Skin epidermis (tissue), 12 donors: Measurements from ENCODE around the gene THEM5.
"Not testable (repeated sequence)": the region's sequence is repeated elsewhere in the genome, so short reads cannot be mapped to it uniquely, and the experiment has no call there.

Source experiments
- H3K27ac ChIP-seq, 21 experiments: fragments of 200-600 bp; sonication (generic) in 11 of 21; one replicate each; pipeline ENCODE4 v1.5.0; 2020; ENCODE audit warnings: mild to moderate bottlenecking in 3 of 21, inconsistent platforms in 2 of 21, moderate library complexity in 2 of 21
- H3K4me3 ChIP-seq, 7 experiments: fragments of 200-600 bp; sonication (generic) in 2 of 7; one replicate each; pipeline ENCODE4 v1.5.0; 2020; ENCODE audit warnings: inconsistent platforms in 2 of 7, mild to moderate bottlenecking in 2 of 7, moderate library complexity in 1 of 7

Gene THEM5, protein sequence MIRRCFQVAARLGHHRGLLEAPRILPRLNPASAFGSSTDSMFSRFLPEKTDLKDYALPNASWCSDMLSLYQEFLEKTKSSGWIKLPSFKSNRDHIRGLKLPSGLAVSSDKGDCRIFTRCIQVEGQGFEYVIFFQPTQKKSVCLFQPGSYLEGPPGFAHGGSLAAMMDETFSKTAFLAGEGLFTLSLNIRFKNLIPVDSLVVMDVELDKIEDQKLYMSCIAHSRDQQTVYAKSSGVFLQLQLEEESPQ

DNA sequence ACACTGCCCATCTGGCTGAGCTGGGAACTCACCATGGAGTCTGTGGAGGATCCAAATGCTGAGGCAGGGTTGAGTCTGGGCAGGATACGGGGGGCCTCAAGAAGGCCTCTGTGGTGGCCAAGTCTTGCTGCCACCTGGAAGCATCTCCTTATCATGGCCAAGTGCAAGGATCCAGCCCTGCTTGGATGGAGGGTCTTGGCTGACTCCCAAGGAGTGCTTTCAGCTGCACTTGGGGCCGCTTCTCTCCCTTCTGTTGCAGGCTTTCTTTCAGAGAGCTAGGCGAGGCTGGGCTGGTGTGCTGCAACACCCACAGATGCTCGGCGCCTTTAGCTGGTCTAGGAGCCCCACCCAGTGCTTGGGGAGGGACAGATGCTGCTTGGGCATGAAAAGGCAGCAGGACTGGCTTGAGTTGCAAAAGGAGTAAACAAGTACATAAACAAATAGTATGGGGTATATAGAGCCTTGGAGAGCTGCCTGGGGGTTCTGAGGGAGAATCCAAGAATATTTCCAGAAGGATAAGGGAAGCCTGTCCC lies at the start of gene THEM5:
THEM5 (minus strand) TSS at position 302 of the 533 bp plus-strand sequence; CDS start at position 155, 147 bp downstream.
- Histone ChIP-seq H3K4me3 (no peak within 1 kb of the TSS), H3K27ac (peak within 1 kb of the TSS in 14 of 21 experiments; percentile 6 to 75 (median 41))

DNA sequence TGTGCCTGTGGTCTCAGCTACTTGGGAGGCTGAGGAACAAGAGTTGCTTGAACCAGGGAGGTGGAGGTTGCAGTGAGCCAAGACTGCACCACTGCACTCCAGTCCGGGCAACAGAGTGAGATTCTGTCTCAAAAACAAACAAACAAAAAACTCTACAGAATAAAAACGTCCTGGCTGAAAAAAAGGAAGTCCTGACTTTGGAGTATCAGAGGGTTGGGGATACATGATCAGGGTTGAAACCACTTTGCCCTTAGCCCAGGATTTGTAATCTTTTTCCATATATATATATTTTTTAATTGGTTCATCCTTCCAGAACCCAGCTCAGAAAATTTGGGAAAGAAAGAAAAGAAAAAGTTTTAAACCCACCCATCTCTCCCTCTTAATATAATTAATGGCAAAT lies 49.3 kb upstream of the THEM5 start:
- H3K27ac ChIP-seq = no peak overlapping the region
- H3K4me3 ChIP-seq = no peak overlapping the region

DNA sequence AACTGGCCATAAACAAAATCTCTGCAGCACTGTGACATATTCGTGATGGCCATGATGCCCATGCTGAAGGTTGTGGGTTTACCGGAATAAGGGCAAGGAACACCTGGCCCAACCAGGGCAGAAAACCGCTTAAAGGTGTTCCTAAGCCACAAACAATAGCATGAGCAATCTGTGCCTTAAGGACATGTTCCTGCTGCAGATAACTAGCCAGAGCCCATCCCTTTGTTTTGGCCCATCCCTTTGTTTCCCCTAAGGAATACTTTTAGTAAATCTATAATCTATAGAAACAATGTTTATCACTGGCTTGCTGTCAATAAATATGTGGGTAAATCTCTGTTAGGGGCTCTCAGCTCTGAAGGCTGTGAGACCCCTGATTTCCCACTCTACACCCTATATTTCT lies 47.3 kb upstream of the THEM5 start:
- H3K27ac ChIP-seq, H3K4me3 ChIP-seq: not testable (repeated sequence)

DNA sequence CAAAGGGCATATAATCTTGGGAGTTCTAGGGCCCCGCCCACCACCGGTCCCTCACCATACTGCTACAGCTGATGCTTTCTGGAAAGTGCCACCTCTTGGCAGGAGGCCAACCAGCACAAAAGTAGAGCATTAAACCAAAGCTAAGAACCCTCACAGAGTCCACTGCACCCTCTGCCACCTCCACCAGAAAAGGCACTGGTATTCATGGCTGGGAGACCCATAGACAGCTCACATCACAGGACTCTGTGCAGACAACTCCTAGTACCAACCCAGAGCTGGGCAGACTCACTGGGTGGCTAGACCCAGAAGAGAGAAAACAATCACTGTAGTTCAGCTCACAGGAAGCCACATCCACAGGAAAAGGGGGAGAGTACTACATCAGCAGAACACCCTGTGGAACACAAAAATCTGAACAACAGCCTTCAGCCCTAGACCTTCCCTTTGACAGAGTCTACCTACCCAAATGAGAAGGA lies 45.0 kb upstream of the THEM5 start:
- H3K27ac ChIP-seq = peak overlapping the region in 12 of 21 experiments; percentile 14 to 87 (median 65)
- no peak overlapping the region for H3K4me3 ChIP-seq

DNA sequence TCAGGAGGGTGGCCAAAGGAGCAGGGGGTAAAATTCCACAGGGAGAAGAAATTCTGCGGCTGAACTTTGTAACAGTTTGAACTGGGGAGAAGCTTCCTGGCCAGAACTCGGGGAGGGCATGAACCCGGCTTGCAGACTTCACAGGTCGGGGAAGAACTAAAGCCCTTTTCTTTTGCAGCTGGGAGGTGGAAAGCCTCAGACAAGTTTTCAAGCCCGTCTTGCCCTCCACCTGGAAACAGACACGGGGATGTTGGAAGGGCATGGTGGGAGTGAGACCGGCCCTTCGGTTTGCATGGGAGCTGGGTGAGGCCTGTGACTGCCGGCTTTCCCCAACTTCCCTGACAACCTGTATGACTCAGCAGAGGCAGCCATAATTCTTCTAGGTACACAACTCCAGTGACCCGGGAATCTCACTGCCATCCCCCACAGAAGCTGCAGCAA lies 44.5 kb upstream of the THEM5 start:
- H3K27ac ChIP-seq = peak overlapping the region in 13 of 21 experiments; percentile 5 to 87 (median 64)

DNA sequence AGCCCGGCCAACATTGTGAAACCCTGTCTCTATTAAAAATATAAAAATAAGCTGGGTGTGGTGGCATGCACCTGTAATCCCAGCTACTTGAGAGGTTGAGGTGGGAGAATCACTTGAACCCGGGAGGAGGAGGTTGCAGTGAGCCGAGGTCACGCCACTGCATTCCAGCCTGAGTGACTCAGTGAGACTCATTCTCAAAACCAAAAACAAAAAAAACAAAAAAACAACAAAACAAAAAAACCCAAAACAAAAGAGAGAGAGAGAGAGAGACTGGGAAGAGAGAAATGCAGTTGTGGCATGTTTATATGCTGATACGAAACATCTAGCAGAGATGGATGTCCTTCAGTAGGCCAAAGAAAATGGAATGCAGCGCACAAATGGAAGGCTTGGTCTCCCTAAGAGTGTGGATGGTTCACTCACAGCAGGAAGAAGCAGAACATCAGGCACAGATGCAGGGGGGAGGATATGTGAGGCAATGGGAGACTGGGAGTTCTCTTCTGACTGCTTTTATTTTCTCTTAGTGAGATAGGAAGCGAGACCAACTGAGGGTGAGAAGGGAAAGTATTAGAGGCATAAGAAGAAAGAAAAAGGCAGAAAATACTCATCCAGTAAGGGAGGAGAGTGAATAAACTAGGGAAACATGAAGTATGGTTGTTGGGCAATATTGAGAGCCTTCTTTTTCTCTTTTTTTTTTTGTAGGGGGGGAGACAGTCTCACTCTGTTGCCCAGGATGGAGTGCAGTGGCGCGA lies 39.8 kb upstream of the THEM5 start:
- Histone ChIP-seq H3K27ac (no peak overlapping the region), H3K4me3 (no peak overlapping the region)

More for the DNA sequence above, 44.5 kb upstream of the THEM5 start:
- H3K4me3 ChIP-seq = no peak overlapping the region

DNA sequence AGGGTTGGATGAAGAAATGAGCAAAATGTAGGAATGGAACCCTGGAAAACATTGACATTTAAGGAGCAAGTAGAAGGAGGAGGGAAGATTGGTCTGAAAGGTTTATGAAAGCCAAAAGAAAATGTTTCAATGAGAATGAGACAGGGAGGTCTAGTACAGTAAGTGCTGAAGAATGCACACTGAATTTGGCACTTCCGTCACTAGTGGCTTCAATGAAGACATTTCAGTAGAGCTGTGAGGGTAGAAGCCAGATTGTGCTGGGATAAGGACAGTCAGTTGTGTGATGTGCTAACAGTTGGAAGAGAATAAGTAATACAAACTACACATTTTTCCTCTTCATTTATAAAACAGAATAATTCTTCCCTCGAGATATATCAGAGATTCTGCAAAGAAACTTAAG lies 38.7 kb upstream of the THEM5 start:
- Histone ChIP-seq H3K27ac (peak overlapping the region in 1 of 21 experiments; percentile 10), H3K4me3 (no peak overlapping the region)

DNA sequence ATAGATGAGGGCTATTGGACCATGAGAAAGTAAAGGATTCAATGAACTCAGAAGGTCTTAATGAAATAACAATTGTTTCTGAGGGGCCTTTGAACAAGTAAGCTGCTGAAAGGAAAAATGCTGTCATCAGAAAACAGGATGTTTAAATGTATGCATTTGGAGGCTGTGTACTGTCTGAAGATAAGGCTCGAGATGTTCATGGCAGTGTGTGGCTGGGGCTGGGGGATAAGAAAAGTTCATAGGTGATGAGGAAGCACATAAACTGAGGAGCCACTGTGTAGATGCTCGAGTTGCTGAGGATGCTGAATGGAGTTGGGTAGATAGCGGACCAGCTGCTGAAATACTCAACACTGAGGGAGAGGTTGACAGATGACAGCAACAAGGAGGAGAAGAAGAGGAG lies 38.0 kb upstream of the THEM5 start:
- Histone ChIP-seq H3K4me3 (no peak overlapping the region), H3K27ac (peak overlapping the region in 2 of 21 experiments; percentile 10 to 22)

DNA sequence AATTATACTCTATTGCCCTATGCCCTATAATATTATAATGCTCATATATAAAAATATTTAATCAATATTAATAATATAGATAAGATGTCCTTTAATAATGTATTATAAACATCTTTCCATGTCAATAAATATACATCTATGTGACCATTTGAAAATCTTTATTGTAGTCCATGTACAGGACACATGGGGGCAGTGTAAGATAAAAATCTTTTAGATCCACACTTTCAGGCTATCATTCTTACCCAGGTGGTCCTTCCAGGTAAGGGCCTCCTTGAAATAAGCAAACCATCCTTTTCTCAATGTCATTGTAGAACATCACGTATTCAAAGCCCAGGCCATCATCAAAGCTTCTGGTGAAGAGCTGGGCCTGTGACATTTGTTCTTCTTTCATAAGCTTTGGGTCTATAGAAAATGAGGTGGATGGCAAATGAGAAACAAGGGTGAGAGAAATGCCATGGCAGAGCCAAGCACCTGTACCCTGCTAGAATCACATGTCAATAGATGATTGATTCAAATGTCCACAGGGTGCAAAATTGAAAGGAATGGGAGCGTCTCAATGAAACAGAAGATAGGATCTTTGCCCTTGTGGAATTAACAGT lies 35.6 kb upstream of the THEM5 start:
- Histone ChIP-seq H3K4me3 (no peak overlapping the region), H3K27ac (no peak overlapping the region)

DNA sequence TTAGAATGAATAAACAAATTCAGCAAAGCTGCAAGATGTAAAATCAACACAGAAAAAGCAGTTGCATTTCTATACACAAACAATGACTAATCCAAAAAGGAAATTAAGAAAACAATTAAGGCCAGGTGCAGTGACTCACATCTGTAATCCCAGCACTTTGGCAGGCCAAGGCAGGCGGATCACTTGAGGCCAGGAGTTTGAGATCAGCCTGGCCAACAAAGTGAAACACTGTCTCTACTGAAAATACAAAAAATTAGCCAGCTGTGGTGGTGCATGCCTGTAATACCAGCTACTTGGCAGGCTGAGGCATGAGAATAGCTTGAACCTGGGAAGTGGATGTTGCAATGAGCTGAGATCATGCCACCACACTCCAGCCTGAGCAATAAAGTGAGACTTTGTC lies 33.5 kb upstream of the THEM5 start:
- peak overlapping the region in 3 of 21 experiments; percentile 20 to 36 (median 28) for H3K27ac ChIP-seq
- H3K4me3 ChIP-seq = no peak overlapping the region

DNA sequence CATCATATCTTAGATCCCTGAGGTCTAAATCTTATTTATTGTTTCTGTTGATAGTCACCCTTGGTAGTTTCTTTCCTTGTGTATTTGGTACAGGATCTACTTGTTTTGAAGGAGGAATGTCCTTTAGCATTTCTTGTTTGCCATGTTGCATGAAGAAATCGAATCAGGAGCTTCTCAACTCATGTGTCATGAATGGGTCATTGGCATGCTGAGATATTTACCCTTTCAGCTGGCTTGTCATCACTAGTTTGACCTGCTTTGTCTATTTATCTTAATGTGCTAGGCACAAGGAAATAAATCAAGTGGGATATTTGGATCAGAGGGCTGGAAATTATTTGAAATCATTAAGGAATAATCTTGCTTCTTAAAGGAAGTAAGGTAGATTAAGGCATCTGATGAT lies 32.0 kb upstream of the THEM5 start:
- no peak overlapping the region for H3K27ac ChIP-seq
- no peak overlapping the region for H3K4me3 ChIP-seq

DNA sequence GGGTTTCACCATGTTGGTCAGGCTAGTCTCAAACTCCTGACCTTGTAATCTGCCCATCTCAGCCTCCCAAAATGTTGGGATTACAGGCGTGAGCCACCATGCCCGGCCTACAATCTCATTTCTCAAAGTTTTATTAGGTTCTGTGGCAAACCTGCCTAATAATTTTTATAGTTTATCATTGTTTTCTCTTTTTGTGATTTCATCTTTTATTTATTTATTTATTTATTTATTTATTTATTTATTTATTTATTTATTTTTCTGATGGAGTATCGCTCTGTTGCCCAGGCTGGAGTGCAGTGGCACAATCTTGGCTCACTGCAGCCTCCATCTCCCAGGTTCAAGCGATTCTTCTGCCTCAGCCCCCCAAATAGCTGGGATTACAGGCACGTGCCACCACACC lies 31.4 kb upstream of the THEM5 start:
- not testable (repeated sequence) for H3K27ac ChIP-seq, H3K4me3 ChIP-seq

DNA sequence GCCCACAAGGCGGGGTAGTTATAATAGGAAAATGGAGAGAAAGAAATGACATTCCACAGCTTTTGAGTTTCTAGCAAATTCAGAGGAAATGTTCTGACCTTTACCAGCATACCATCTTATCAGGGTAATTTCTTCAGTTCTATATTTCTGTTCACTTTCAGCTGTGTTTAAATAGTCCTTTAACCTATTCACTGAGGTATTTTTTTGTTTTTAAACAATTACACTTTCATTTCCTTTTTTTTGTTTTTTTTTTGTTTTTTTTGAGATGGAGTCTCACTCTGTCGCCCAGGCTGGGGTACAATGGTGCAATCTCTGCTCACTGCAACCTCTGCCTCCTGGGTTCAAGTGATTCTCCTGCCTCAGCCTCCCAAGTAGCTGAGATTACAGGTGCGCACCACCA lies 30.9 kb upstream of the THEM5 start:
- not testable (repeated sequence) for H3K4me3 ChIP-seq

DNA sequence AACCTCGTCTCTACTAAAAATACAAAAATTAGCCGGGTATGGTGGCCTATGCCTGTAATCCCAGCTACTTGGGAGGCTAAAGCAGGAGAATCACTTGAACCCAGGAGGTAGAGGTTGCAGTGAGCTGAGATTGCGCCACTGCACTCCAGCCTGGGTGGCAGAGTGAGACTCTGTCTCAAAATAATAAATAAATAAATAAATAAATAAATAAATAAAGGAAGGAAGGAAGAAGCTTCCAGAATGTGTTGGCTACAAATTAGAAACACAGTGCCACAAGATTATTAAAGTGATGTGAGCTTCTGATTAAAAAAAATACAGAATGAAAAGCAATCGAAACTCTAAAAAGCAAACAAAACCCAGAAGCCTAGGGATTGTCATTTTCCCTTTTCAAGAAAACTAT lies 30.4 kb upstream of the THEM5 start:
- H3K4me3 ChIP-seq, H3K27ac ChIP-seq: not testable (repeated sequence)

More for the DNA sequence above, 30.9 kb upstream of the THEM5 start:
- H3K27ac ChIP-seq = not testable (repeated sequence)

DNA sequence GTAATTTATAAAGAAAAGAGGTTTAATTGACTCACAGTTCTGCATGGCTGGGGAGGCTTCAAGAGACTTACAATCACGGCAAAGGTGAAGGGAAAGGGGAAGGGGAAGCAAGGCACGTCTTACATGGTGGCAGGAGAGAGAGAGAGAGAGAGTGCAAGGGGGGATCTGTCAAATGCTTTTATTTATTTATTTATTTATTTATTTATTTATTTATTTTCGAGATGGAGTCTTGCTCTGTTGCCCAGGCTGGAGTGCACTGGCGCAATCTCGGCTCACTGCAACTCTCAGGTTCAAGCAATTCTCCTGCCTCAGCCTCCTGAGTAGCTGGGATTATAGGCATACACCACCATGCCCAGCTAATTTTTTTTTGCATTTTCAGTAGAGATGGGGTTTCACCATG lies 29.4 kb upstream of the THEM5 start:
- H3K4me3 ChIP-seq, H3K27ac ChIP-seq: not testable (repeated sequence)

DNA sequence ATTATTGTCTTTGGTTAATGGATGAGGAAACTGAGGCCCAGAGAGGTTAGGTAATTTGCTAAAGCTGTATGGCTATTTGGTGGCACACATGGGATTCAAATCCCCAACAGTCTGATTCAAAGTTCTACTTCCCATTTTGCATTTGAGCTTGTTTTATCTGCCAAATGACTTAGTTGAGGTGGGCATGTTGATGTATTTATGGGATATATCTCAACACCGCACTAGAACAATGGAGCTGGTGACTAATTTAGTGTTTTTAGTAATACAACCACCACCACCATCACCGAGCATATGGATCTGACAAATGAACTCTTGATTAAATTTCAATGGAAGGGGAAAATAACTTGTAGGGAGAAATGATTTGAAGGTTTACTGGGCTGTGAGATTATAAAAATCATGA lies 29.0 kb upstream of the THEM5 start:
- Histone ChIP-seq H3K4me3 (no peak overlapping the region), H3K27ac (no peak overlapping the region)

DNA sequence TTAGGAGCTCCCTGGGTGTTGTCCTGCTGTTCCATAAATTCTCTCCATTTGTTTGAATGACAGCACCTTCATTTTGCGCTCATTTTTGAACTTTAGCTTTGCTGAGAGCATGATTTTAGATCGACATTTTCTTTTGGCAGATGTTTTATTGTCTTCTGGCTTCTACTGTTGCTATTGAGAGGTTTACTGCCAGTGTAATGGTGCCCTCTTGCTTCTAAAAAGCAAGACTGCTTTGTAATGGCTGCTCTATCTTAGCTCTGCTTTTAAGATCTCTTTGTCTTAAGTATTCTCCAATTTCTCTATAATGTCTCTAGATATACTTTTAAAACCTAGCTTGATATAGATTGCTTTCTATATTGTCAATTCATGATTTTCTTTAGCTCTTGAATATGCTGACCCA lies 28.0 kb upstream of the THEM5 start:
- H3K27ac ChIP-seq = no peak overlapping the region
- no peak overlapping the region for H3K4me3 ChIP-seq

DNA sequence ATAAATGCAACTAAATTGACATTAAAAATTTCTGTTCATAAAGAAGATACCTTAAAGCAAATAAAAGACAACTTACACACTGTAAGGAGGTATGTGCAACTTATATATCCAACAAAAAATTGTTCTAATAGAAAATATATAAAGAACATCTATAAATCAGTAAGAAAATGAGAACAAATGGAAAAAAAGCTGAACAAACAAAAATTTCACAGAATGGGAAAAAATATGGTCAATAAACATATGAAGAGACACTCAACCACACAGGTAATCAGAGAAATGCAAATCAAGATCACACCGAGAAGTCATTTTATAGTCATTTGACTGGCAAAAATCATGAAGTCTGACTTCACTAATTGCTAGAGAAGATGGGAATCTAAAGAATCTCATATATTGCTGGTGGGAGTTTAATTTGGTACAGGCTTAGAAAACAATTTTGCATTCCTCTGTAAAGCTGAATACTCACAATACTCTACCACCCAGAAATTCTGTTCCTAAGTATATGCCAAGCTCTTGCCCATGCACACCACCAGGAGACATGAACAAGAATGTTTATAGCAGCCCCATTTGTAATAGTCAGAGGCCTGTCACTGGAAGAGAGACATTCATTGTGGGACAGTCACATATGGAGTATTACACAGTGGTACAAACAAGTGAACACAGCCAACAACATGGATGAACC lies 22.0 kb upstream of the THEM5 start:
- Histone ChIP-seq H3K27ac (no peak overlapping the region), H3K4me3 (no peak overlapping the region)

DNA sequence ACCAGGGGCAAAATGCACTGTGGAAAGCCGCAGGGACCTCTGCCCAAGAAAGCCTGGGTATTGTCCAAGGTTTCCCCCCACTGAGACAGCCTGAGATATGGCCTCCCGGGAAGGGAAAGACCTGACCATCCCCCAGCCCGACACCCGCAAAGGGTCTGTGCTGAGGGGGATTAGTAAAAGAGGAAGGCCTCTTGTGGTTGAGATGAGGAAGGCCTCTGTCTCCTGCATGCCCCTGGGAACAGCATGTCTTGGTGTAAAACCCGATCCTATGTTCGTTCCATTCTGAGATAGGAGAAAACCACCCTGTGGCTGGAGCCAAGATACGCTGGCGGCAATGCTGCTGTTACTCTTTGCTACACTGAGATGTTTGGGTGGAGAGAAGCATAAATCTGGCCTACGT lies 19.3 kb upstream of the THEM5 start:
- not testable (repeated sequence) for H3K4me3 ChIP-seq, H3K27ac ChIP-seq
